GM18868 (cell line): Measurements from ENCODE around the gene PRKCSH.
"Not testable (repeated sequence)": the region's sequence is repeated elsewhere in the genome, so short reads cannot be mapped to it uniquely, and the experiment has no call there.

ENCODE experiments used
- ATAC-seq: cut with Tn5 transposase; IDR thresholded peaks from one replicate; pipeline ENCODE4 v1.9.1; 2021; ENCODE audit warnings: mild to moderate bottlenecking, moderate library complexity; ENCODE audit not compliant: unreplicated experiment

PRKCSH gene

DNA sequence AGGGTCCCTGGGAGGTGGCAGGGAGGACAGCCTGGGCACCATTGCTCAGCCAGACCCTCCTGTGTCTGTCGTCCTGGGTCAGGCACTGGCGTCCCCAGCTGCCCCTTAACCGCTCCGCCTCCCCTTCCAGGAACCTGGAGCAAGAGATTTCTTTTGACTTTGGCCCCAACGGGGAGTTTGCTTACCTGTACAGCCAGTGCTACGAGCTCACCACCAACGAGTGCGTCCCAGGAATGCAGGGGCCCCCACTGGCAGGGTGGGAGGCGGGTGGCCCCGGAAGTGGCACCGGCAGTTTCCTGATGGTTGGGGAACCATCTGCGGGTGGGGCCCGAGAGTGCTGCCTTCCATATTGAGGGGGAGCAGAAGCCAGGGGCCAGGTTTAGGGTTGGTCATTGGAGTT lies 13.0 kb downstream of the PRKCSH start:
- ATAC-seq: no peak

DNA sequence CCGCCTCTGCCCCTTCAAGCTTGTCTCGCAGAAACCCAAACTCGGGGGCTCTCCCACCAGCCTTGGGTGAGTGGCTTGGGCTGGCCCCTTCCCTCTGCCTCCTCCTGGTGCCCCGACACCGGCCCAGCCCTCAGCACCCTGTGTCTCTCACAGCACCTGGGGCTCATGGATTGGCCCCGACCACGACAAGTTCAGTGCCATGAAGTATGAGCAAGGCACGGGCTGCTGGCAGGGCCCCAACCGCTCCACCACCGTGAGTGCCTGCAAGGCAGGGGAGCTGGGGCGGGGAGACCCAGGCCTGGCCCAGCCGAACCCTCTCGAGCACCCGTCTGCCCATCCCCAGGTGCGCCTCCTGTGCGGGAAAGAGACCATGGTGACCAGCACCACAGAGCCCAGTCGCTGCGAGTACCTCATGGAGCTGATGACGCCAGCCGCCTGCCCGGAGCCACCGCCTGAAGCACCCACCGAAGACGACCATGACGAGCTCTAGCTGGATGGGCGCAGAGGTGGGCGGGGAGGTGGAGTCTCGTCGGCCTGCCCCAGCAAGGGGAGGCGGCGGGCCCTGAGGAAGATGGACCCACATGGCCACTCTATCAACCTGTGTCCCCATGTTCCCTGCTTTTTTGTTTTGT lies 13.6 kb downstream of the PRKCSH start:
- no peak for ATAC-seq

DNA sequence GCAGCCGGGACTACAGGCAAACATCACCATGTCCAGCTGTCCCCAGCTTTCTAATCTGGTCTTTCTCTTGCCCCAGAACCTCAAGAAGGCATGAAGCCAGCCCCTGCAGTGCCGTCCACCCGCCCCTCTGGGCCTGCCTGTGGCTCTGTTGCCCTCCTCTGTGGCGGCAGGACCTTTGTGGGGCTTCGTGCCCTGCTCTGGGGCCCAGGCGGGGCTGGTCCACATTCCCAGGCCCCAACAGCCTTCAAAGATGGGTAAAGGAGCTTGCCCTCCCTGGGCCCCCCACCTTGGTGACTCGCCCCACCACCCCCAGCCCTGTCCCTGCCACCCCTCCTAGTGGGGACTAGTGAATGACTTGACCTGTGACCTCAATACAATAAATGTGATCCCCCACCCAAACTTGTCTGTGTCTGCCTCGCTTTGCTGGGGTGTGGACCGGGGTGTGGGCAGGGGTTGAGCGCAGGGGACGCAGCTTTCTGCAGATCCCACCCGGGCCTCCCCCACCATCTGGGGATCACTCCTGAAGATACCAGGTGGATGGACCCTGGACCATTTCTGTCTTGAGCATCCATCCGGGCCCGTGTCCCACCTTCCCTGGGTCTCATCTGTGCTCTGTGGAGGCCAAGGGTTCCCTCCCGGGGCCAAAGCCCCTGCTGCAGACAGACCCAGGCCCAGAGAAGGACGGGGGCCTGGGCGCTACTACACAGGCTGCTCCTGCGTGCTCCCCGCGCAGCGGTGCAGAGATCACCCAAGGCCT lies 15.3 kb downstream of the PRKCSH start:
- no peak for ATAC-seq

DNA sequence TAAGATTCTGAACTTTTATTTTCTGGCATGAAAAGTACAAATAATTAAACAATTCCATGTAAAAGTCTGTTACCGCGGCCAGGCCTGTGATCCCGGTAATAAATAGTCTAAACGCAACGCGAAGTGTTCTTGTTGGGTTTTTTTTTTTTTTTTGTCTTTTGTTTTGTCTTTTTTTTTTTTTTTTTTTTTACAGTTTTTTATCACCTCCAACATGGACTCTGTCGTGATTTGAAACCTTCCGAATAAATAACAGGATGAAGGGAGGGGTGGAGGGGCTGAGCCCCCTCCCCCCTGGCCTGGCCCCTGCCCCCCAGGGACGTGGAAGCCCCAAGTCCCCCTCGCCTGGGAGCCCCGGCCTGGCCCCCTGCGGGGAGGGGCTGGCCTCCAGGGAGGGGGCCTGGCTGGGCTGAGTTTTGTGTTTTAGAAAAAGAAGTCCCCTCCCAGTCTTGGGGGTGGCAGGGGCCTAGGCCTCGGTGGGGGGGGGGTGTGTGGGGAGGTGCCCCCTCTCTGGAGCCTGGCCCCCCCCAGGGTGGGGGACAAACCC lies 16.0 kb downstream of the PRKCSH start:
- ATAC-seq: no peak

DNA sequence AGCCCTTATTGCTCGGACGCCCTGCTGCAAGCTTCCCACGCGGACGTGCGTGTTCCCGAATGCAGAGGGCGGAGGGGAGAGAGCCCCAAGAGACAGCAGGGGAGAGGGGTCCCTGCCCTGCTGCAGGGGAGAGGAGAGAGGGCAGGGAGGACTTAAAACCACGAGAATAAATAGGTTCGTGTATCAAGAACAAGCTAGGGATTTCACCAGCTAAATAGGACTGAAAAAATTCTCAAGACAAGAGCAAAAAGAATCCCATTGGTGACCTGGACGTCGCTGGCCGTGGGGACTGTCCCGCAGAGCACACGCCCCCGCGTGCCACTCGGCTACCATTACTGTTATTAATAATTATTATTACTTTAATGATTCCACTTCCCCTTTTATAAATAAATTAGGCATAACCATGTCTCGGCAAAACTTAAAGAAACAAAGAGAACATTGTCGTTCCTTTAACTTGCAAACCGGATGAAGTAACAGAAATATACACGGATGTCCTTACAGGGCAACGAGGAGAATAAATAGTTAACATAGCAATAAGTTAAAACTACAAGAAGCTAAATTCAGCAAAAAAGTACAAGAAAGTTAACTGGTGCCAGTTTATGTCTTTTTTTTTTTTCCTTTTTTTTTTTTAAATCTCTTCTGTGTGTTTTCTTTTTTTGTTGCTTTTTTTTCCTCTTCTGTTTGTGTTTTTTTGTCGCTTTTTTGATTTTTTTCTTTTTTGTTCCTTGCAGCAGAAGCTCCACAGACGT lies 16.6 kb downstream of the PRKCSH start:
- no peak for ATAC-seq

DNA sequence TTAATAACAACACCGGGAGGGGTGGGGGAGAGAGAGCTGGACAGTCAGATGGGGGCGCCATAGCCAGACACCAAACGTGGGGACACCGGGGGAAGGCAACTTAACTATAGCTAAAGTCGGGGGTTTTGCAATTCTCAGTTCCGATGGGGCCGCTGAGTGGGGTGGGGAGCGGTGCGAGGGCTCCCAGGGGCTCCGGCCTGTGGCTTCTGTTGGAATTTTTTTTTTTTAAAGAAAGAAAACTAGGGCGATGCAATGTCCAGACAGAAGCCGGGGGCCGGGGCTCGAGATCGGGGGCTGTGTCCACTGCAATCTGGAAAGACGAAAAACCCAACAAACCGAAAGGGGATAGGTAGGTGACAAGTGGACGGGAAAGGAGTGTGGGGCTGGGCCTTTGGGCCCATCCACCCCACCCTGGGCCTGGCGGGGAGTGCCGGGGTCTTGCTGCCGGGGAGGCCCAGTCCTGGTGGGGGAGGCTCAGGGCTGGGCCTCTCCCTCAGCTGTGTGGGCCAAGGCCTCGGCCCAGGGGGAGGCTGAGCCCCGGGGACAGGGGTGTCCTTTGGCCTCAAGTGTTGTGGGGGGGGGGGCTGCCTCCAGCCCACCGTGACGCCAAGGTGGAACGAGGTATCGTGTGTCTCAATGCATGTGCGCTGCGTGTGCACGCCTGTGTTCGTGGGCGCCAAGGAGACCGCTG lies 17.3 kb downstream of the PRKCSH start:
- ATAC-seq: no peak

DNA sequence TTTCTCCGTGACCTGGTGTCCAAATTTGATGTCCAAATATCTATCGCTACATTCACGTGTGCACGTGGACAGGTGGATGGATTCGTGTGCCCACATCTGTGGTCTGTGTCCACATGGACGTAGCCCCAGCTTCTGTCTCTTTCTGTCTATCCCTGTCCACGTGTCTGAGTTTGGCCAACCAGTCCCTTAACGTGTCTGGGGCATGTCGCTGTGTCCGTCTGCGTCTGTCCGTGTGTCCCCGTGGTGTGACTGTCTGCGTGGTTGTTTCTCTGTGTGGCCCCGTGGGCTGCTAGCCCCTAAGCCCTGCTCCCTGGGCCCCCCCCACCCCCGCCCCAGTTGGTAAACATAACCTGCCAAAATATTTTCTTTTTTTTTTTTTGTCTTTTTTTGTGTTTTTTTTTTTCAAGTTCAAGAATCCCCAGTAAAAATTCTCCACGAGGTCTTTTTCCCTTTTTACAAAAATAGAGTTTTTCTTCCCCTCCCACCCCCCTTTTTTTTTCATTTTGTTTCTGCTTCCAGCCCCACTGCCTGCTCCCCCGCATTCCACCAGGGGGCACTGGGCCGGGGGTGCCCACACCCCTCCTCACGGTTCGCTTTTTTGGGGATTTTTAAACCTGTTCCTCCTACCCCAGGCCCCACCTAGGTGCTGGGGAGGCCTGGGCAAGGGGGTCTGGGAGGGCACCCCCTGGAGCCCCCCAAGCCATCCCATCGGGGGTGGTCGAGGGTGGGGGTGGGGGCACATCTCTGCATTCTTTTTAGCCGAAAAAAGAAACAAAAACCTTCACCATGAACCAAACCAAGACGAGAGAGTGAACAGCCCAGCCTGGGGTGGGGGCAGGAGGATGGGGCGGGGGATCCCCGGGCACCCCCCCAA lies 18.3 kb downstream of the PRKCSH start:
- ATAC-seq: no peak

DNA sequence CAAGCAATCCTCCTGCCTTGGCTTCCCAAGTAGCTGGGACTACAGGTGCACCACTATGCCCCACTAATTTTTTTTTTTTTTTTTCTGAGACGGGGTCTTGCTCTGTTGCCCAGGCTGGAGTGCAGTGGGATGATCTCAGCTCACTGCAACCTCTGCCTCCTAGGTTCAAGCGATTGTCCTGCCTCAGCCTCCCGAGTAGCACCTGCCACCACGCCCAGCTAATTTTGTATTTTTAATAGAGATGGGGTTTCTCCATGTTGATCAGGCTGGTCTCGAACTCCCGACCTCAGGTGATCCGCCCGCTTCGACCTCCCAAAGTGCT lies 19.8 kb downstream of the PRKCSH start:
- not testable (repeated sequence) for ATAC-seq

DNA sequence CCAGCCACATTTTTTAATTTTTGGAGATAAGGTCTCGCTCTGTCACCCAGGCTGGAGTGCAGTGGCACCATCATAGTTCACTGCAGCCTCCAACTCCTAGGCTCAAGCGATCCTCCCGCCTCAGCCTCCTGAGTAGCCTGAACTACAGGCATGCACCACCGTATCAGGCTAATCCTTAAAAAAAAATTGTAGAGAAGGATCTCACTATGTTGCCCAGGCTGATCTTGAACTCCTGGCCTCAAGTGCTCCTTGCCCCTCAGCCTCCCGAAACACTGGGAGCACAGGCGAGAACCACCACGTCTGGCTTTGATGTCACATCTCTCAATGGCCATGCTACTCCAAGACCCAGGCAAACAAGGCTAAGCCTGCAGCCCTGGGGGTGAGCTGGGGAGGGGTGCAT lies 21.2 kb downstream of the PRKCSH start:
- no peak for ATAC-seq

DNA sequence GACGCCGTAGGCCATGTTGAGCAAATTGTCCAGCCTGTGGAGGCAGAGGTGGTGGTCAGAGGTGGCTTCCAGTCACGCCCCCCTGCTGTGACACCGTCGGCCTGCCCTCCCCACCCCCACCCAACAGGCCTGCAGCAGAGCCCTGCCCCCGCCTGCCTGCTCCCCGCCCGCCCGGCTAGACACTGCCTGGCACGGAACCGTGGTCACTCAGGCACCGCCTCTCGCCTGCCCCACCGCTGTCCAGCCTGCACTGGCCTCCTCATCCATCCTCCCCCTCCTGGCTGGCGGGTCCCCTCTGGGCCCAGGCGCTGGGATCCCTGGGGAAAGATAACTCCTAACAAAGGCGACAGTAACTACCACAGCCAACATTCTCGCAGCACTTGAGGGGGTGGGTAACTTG lies 21.7 kb downstream of the PRKCSH start:
- no peak for ATAC-seq

DNA sequence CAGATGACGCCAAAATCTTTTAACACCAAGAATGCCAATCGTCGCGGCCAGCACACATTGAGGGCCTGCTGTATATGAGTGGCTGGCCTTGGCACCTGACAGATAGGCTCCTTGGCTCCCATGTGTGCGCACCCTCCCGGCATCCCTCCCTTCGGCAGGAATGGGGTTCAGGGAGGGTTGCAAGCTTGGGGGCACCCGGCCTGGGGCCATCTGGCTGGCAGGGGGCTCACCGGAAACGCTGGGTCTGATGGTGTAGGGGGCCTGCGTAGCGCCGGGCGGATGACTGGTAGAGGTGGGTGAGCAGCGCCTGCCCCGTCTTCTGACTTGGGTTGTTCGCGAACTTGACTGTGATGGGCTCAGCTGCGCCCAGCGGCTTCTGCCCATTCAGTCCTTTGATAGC lies 22.4 kb downstream of the PRKCSH start:
- ATAC-seq: no peak

DNA sequence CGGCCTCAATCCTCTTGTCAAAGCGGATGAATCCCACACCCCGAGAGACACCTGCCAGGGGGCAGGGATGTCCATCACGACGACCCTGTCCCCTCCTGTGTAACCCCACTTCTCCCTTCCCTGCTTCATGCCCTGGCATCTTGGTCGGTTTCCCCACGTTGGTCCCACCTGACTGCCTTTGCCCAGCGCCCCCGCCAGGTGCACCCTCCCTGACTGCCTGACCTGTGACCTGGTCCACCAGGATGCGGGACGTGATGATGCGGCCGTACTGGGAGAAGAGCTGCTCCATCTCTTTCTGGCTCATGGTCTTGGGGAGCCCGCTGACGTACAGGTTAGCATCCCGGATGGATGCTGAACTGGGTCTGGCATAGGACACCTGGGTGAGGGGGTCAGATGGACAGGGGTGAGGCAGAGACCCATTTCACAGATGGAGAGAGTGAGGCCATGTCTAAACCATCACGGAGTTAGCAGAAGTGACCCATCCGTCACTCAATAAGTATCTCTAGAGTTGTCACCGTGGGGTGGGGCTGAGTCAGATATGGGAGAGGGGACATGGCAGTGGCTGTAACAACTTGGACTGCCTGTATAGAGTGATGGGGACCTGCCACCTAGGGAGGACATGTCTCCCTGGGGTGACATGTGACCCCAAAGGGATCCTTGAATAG lies 22.9 kb downstream of the PRKCSH start:
- ATAC-seq: no peak

DNA sequence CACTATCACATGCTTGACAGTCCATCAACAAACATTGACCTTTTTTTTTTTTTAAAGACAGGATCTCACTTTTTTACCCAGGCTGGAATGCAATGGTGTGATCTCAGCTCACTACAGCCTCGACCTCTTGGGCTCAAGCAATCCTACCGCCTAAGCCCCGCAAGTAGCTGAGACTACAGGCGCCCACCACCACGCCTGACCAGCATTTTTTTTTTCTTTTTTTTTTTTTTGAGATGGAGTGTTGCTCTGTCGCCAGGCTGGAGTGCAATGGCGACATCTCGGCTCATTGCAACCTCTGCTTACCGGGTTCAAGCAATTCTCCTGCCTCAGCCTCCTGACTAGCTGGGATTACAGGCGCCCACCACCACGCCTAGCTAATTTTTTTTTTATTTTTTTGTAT lies 23.5 kb downstream of the PRKCSH start:
- ATAC-seq: not testable (repeated sequence)

DNA sequence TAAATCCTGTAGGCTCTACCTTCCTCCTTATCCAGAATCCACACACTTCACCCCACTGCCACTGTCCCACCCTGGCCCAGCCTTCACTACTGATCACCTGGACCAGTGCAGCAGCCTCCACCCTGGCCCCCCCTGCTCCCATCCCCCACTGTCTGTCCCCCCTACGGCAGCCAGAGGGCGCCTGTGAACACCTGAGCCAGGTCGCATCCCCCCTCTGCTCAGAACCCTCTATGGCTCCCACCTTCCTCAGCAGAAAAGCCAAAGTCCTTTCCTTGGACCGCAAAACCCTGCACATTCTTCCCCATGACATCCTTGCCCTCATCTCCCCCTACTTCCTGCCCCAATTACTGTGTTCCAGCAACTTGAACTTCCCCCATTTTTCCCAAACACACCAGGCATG lies 24.8 kb downstream of the PRKCSH start:
- no peak for ATAC-seq

DNA sequence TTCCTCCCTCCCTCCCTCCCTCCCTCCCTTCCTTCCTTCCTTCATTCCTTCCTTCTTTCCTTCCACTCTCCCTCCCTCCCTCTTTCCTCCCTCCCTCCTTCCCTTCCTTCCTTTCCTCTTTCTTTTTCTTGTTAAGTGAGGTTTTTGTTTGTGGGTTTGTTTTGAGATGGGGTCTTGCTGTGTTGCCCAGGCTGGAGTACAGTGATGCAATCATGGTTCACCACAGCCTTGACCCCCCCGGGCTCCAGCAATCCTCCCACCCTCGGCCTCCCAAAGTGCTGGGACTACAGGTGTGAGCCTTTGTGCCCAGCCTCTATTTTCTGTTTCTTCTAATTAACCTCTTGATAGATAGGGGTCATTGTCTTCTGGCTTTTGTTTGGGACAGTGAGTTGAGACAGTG lies 26.0 kb downstream of the PRKCSH start:
- ATAC-seq: no peak

DNA sequence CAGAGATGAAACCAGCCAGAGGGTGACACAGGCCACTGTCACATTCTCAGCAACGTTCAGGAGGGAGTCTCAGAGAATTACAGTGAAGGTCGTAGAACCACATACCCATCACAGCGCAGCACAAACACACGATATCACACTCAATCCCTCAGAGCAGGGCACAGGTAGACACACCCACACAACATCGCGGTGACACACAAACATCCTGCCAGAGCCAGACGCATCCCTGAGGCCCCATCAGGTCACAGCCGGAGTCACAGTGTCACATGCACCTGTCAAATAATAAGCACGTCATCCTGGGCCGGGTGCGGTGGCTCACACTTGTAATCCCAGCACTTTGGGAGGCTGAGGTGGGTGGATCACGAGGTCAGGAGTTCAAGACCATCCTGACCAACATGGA lies 28.0 kb downstream of the PRKCSH start:
- ATAC-seq: no peak

DNA sequence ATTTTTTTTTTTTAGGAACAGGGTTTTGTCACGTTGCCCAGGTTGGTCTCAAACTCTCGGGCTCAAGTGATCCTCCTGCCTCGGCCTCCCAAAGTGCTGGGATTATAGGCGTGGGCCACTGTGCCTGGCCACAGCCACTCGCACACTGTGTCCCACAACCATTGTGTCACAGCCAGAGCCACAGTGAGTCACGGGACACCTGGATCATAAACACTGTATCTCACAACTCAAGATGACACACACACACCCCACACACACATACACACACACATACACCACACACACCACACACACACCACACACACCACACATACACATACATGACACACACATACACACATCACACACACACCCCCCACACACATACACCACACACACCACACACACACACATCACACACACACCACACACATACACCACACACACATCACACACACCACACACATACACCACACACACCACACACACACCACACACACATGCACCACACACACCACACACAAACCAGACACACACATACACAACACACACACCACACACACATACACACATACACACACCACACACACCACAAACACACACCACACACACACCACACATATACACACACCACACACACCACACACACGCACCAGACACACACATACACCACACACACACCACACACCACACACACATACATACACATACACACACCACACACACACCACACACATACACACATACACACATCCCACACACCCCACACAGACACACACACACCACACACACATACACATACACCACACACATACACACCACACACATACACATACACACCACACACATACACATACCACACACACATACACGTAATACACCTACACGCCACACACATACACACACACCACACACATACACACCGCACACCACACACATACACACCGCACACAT lies 29.2 kb downstream of the PRKCSH start:
- ATAC-seq: no peak

DNA sequence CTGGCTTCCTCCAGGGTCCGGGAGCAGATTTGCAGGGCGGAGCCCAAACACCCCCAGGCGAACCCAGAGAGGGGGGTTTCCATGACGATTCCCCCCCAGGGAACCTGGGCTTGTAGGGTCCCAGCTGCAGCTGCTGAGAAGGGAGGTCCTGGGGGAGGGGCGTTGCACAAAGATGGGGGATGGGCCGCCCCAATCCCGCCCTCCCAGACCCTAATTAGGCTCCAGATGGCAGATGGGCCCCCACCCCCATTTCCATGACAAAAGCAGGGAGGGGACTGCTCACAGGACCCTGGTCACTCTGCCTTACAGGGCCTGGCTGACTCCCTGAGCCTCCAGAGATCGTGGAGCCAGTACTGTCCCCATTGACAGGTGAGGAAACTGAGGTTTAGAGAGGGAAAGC lies 30.2 kb downstream of the PRKCSH start:
- no peak for ATAC-seq
